Fibroblast of lung (primary cell): Measurements from ENCODE around the gene CAPN2. TPM values are rescaled to one million over a fixed set of nuclear protein-coding genes. Genes with fewer than 3 reads are reported as not detected.

ENCODE experiments used
- DNase-seq, 2 donors: peaks; one replicate each; pipeline versions ENCODE4 v3.0.0 to v3.0.0-alpha.2; 2010; ENCODE audit warnings: low read depth in 2 of 2
- H2AFZ ChIP-seq: 2 replicates; pipeline ENCODE4 v1.5.1; 2012; ENCODE audit warnings: low read length, control low read depth, inconsistent platforms
- H3K27ac ChIP-seq: 2 replicates; pipeline ENCODE4 v1.5.1; 2011; ENCODE audit warnings: low read length, control low read depth; ENCODE audit not compliant: insufficient read depth
- H3K27me3 ChIP-seq: 2 replicates; pipeline ENCODE4 v1.5.1; 2011; ENCODE audit warnings: mild to moderate bottlenecking, low read length; ENCODE audit not compliant: control insufficient read depth, insufficient read depth
- H3K36me3 ChIP-seq: 2 replicates; pipeline ENCODE4 v1.5.1; 2011; ENCODE audit warnings: low read length; ENCODE audit not compliant: control insufficient read depth, insufficient read depth
- H3K4me1 ChIP-seq: 2 replicates; pipeline ENCODE4 v1.5.1; 2011; ENCODE audit warnings: low read length; ENCODE audit not compliant: control insufficient read depth, insufficient read depth; ENCODE audit errors: extremely low read depth
- H3K4me2 ChIP-seq: 2 replicates; pipeline ENCODE4 v1.5.1; 2011; ENCODE audit warnings: low read length, control low read depth; ENCODE audit not compliant: insufficient read depth; ENCODE audit errors: extremely low read depth
- H3K4me3 ChIP-seq, 4 experiments: fragments of 200-600 bp in 1 of 4; sonication (generic) in 1 of 4; replicated peaks in 1 of 4; 2 replicates each; pipeline ENCODE4 v1.5.1; 2011 to 2016; ENCODE audit warnings: low read length in 4 of 4, low read depth in 3 of 4, mild to moderate bottlenecking in 3 of 4, control low read depth in 2 of 4, inconsistent platforms in 1 of 4, mixed read lengths in 1 of 4; ENCODE audit not compliant: insufficient read depth in 1 of 4; ENCODE audit errors: control extremely low read depth in 1 of 4
- H3K79me2 ChIP-seq: 2 replicates; pipeline ENCODE4 v1.5.1; 2012; ENCODE audit warnings: mild to moderate bottlenecking, low read length, inconsistent platforms; ENCODE audit not compliant: control insufficient read depth, insufficient read depth
- H3K9ac ChIP-seq: 2 replicates; pipeline ENCODE4 v1.5.1; 2011; ENCODE audit warnings: mild to moderate bottlenecking, low read length, control low read depth; ENCODE audit not compliant: insufficient read depth
- H3K9me3 ChIP-seq: 2 replicates; pipeline ENCODE4 v1.5.1; 2012; ENCODE audit warnings: low read depth, low read length; ENCODE audit not compliant: control insufficient read depth, insufficient read depth
- H4K20me1 ChIP-seq: 2 replicates; pipeline ENCODE4 v1.5.1; 2011; ENCODE audit warnings: low read length; ENCODE audit not compliant: control insufficient read depth, insufficient read depth; ENCODE audit errors: extremely low read depth
- CTCF ChIP-seq, 2 donors: IDR thresholded peaks in 1 of 2; conservative IDR thresholded peaks in 1 of 2; 1 replicate in 1 of 2; 2 replicates in 1 of 2; pipeline ENCODE4 v1.5.1; 2011 to 2012; ENCODE audit warnings: low read length in 2 of 2, control low read depth in 1 of 2, inconsistent platforms in 1 of 2, low read depth in 1 of 2, mild to moderate bottlenecking in 1 of 2
- EZH2 ChIP-seq: IDR thresholded peaks from 2 replicates; pipeline ENCODE4 v1.5.1; 2012; ENCODE audit warnings: low read length, control low read depth, mild to moderate bottlenecking; ENCODE audit errors: missing control alignments
- polyA plus RNA-seq, 2 donors: library from polyadenylated mRNA; depleted of rRNA in 1 of 2; stranded (reverse) in 1 of 2; unstranded in 1 of 2; fragments of >200 nt; gene quantifications; 2 replicates each; pipeline ENCODE4 v1.2.1, GENCODE V29; 2011 to 2012; ENCODE audit warnings: missing spikeins in 1 of 2
- total RNA-seq: library from RNA; depleted of rRNA; stranded (reverse); fragments of >200 nt; gene quantifications from 2 replicates; pipeline ENCODE4 v1.2.1, GENCODE V29; 2014

CAPN2 gene
- total and polyA plus RNA-seq, 2 donors (not counting 1 experiment from before 2014, with no cell fraction given), result 387 to 488 TPM

GRCh38 chr1:223717695-223718363, 5.5 kb downstream of the CAPN2 start:
- H3K27me3 ChIP-seq, result no peaks in the 10 kb centered on the region
- no peak overlapping the region for H3K9ac ChIP-seq
- no peaks in the 10 kb centered on the region for H4K20me1 ChIP-seq
- peaks cover 18% of the 10 kb centered on the region for H3K36me3 ChIP-seq
- TF ChIP-seq EZH2, result no peak
- TF ChIP-seq CTCF (conservative IDR thresholded peaks at IDR 0.05 in 1 of 2, IDR thresholded peaks at IDR 0.05 in 1 of 2; ENCODE audit: low read depth in 1 of 2, low read length in 2 of 2), result no peak
- peak overlapping the region; percentile 35 for H3K27ac ChIP-seq
- H3K4me1 ChIP-seq, result peaks cover 42% of the 10 kb centered on the region
- H3K79me2 ChIP-seq, result peaks cover 85% of the 10 kb centered on the region
- no peak overlapping the region for H2AFZ ChIP-seq
- H3K4me3 ChIP-seq, result no peak overlapping the region
- H3K9me3 ChIP-seq, result no peaks in the 10 kb centered on the region
- no peak for DNase-seq
- no peak overlapping the region for H3K4me2 ChIP-seq

- Histone ChIP-seq H3K79me2 (peaks cover 85% of the 10 kb centered on the region), H3K27ac (peak overlapping the region; percentile 13)
- peak in 1 of 2 donors; percentile 65 for DNase-seq
Observed at GRCh38 chr1:223718850-223719249, 6.5 kb downstream of the CAPN2 start.

More at GRCh38 chr1:223718850-223719249, 6.5 kb downstream of the CAPN2 start:
- TF ChIP-seq CTCF (conservative IDR thresholded peaks at IDR 0.05 in 1 of 2, IDR thresholded peaks at IDR 0.05 in 1 of 2; ENCODE audit: low read depth in 1 of 2, low read length in 2 of 2) (no peak), EZH2 (no peak)
- Histone ChIP-seq H3K36me3 (peaks cover 22% of the 10 kb centered on the region), H3K27me3 (no peaks in the 10 kb centered on the region), H3K9ac (no peak overlapping the region), H3K4me2 (no peak overlapping the region), H2AFZ (no peak overlapping the region), H3K4me3 (no peak overlapping the region), H4K20me1 (no peaks in the 10 kb centered on the region), H3K4me1 (peaks cover 46% of the 10 kb centered on the region), H3K9me3 (no peaks in the 10 kb centered on the region)
